RPMI7951 (cell line): Measurements from ENCODE around the gene MRPL38. TPM values are rescaled to one million over a fixed set of nuclear protein-coding genes. Genes with fewer than 3 reads are reported as not detected.
A peak's percentile ranks its signal among the peaks of the same experiment; 100 is the strongest.
"Not testable (repeated sequence)": the region's sequence is repeated elsewhere in the genome, so short reads cannot be mapped to it uniquely, and the experiment has no call there.

Experiments used
- DNase-seq: peaks from one replicate; pipeline ENCODE4 v3.0.0-alpha.2; 2012; ENCODE audit warnings: low read depth
- total RNA-seq: library from RNA; depleted of rRNA; stranded (reverse); fragments of >200 nt; shearing (Covaris generic); gene quantifications from 2 replicates; pipeline ENCODE4 v1.2.3, GENCODE V29; 2014

Gene MRPL38
- total RNA-seq, 1 experiment from 2014 or later: 25.4 TPM

GRCh38 chr17:75897160-75898019, 7.3 kb downstream of the MRPL38 start:
- no peak for DNase-seq

- DNase-seq: peak; percentile 78
Observed at GRCh38 chr17:75896415-75897159, 8.1 kb downstream of the MRPL38 start, which contains the start of gene TRIM65. Gene TRIM65 (minus strand): TSS chr17:75896951. CDS start chr17:75896937, 14 bp downstream.

GRCh38 chr17:75895370-75896155, 9.1 kb downstream of the MRPL38 start:
- DNase-seq: peak; percentile 18

DNA sequence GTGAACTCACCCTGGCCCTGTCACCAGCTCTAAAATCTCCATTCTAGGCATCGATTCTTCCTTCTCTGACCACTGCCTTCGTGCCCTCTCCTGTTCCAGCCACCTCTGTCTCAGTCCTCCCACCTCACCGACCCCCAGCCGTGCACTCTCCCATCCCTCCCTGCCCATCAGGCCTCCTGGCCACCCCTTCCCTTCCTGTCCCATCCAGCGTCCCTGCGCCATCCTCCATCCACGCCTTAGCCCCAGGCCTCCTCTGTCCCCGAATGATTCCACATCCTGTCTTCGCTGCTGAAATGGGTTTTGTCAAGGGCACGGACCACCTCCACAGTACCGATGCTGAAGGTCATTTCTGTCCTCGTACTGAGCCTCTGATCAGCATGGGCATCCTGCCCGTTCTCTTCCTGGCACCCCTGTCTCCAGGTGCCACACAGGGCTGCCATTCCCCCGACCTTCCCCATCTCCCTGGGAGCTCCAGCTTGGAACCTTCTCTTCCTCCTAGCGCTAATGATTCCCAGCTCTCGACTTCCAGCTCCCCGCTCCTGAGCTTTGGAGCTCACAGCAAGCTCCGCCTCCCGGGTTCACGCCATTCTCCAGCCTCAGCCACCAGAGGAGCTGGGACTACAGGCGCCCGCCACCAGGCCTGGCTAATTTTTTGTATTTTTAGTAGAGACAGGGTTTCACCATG, 10.5 kb downstream of the MRPL38 start:
- no peak for DNase-seq

DNA sequence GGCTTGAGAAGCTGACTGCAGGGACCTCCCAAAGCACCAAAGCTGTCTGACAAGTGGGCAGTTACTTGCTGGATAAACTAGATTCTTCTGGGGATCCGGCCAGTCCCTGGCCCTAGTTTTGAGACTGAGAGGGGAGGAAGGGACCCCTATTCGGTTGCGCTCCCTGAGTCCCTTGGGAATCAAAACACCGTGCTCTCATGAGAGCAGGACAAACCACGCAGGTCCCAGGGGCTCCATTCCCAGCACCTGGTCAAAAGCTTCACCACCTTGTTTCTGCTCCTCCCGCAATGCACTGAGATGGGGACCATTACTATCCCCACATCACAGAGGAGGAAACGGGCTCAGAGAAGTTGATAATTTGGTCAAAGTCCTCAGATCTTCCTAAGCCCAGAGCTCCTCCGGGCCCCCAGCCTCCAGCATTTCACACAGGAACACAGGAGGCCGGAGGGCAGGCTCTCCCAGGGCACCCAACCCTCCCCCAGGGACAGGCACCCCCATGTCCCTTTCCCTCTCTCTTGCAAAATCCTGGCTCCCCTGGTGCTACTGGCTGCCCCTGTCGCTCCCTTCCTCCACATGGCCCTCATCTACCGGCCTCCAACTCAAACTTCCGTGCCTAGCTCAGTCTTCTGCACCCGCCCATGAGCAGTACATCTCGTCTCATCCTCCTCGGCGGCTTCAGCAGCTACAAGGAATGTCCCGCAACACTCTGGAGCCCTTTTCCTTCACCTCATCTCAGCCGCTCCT, 11.2 kb downstream of the MRPL38 start:
- no peak for DNase-seq

DNA sequence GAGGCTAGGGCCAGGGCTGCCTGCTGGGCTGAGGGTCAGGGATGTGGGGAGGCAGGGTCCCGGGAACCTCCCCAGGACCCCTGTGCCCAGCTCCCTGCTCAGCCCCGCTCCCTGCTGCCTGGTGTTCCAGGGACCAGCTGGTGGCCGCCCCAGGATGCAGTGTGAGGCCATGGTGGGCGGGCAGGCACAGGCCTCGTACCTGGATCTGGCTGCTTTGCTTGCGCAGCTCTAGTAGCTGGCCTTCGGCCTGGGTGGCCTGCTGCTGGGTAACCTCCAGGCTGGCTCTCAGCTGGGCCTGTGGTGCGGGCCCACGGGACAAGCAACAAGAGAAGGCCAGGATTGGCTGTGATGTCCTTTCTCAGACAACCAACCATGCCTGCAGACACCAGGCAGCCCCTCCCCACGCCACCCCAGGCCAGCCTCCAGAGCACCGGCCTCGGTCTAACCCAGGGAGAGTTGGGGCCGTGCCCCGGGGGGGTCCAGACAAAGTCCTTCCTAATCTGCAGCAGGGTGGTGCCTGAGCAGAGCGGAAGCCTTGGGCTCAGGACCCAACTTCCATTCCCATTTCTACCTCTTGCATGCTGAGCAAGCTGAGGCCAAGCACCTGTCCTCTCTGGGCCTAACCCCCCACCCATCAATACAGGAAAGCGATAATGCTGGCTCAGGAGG, 12.0 kb downstream of the MRPL38 start:
- no peak for DNase-seq

DNA sequence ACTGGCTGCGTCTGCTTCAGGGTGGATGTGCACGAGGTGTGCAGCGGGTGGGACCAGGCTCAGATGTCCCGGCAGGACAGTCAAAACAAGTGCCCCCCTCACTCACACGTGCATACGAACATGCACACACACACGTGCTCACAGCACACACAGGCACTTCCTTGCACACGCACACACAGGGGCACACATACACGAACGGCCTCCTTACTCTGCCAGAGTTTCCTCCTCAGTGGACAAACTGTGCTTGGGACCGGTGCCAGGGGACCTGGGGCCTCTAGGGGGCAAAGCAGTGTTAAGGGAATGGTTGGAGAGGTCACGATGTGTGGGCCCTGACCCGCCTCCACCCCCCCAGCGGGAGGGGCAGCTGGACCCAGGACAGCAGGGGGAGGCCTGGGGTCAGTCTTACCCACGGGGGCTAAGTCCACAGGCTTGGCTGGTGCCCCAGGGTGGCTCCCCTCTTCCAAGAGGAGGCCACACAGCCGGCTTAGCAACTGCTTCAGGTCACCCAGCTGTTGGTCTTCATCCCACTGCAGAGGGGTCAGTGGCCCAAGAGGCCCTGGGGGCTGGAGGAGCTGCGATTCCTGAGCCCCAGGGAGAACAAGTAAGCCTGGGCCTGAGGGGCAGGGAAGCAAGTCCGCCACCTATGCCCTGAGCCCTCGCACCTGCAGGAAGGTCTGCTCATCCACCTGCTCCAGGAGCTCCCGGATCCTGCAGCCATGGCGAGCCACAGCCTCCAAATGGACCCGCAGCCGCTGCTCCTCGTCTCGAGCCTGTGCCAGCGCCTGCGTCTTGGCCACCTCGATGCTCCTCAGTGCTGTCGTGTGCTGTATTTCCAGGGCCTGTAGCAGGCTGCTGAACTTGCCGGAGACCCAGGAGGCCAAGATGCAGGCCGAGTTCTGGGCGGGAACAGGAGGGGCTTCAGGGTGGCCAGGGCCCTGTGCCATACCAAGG, 12.8 kb downstream of the MRPL38 start:
- DNase-seq: no peak

GRCh38 chr17:75891022-75891604, 13.6 kb downstream of the MRPL38 start:
- no peak for DNase-seq

DNA sequence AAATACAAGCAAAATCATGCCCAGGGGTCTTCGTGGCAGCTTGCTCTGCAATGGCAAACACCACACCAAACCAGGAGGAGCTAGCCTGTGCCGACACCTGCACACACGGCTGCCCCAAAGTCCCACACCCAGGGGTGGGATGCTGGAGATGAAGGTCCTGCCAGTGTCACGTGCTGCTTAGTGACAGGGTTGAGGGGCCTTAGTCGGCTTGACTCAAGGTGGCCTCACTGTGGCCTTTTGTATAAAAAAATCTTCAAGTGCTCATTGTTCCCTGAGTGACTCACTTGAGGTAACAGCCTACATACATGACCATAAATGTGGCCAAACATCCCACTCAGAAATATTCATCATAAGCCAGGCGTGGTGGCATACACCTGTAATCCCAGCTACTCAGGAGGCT, 15.2 kb downstream of the MRPL38 start:
- no peak for DNase-seq

GRCh38 chr17:75888484-75888883, 16.2 kb downstream of the MRPL38 start:
- DNase-seq: no peak

- not testable (repeated sequence) for DNase-seq
Observed at GRCh38 chr17:75885860-75886259, 18.8 kb downstream of the MRPL38 start.

DNA sequence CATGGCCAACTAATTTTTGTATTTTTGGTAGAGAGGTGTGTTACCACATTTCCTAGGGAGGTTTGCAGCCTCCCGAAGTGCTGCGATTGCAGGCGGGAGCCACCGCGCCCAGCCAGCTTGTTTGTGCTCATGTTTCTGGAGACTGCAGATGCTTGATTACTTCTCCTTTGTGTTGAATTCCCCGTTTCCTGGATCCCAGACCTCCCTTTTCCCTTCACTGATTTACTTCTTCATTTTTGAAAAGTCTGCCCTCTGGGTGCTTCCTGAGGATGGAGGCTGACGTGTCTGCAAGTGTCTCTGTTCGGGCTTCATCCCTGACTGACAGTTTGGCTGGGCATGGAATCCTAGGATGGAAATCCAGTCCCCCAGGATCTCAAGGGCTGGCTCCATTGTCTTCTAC, 19.3 kb downstream of the MRPL38 start:
- DNase-seq: no peak

DNA sequence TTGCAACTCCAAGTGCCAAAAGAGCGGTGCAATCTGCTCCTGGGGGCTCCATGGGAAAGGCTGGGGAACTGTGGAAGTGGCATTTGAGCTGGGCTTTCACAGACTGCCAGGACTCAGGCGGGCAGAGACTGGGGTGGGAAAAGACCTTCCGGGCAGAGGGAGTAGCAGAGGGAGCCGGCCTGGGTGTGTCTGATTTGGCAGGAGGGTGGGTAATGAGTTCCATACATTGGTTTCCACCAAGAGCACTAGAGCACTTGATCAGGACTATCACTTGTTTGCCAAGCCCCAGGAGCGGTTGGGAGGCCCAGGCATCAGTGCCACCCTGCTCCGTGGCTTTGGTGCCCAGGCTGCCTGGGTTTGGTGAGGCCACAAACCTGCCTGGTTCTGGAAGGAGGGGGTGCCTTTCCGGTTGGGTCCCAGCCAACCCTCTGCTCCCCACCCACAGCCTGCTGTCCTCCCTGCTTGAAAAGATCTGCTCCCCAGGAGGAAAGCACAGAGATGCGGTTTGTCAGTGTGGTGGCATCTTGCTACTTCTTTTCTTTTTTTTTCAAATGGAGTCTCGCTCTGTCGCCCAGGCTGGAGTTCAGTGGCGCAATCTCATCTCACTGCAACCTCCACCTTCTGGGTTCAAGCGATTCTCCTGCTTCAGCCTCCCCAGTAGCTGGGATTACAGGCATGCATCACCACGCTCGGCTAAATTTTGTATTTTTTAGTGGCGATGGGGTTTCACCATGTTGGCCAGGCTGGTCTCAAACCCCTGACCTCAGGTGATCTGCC, 22.8 kb downstream of the MRPL38 start:
- DNase-seq: no peak

DNA sequence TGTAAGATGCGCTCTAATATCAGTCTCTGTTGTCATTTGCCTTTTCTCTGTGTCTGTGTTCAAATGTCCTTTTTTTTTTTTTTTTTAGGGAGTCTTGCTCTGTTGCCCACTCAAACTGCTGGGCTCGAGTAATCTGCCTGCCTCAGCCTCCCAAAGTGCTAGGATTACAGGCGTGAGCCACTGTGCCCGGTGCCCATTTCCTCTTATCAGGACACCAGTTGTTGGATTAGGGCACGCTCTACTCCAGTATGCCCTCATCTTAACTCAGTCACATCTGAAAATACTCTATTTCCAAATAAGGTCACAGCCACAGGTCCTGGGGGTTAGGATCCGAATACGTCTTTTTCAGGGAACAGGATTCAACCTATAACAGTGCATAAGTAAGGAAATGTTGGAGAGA, 24.4 kb downstream of the MRPL38 start:
- no peak for DNase-seq

GRCh38 chr17:75878174-75878998, 26.3 kb downstream of the MRPL38 start, which contains the start of gene TRIM47:
Gene TRIM47 (minus strand): TSS chr17:75878581. CDS start chr17:75878548, 33 bp downstream.
- DNase-seq: peak; percentile 66

- DNase-seq: peak; percentile 68
Observed at GRCh38 chr17:75877752-75878173, 26.9 kb downstream of the MRPL38 start.
